ENCODE data around the gene PSMA5.
"Not testable (repeated sequence)": the region's sequence is repeated elsewhere in the genome, so short reads cannot be mapped to it uniquely, and the experiment has no call there.

Gene PSMA5

GRCh38 chr1:109392788-109393616 is 33.2 kb downstream of the PSMA5 start:
- no peak for DNase-seq (ENCODE audit: low read depth in 2 of 2)

- no peak for DNase-seq (ENCODE audit: low read depth in 2 of 2)
Observed at GRCh38 chr1:109392037-109392787, 34.0 kb downstream of the PSMA5 start.

- no peak for DNase-seq (ENCODE audit: low read depth in 2 of 2)
Observed at GRCh38 chr1:109391626-109392025, 34.6 kb downstream of the PSMA5 start.

- no peak for DNase-seq (ENCODE audit: low read depth in 2 of 2)
Observed at GRCh38 chr1:109391157-109391556, 35.1 kb downstream of the PSMA5 start.

GRCh38 chr1:109389638-109390341 is 36.5 kb downstream of the PSMA5 start:
- DNase-seq (ENCODE audit: low read depth in 2 of 2): no peak

GRCh38 chr1:109388884-109389637 is 37.2 kb downstream of the PSMA5 start:
- no peak for DNase-seq (ENCODE audit: low read depth in 2 of 2)

GRCh38 chr1:109388208-109388711 is 38.0 kb downstream of the PSMA5 start:
- DNase-seq (ENCODE audit: low read depth in 2 of 2): no peak

GRCh38 chr1:109386054-109386717 is 40.1 kb downstream of the PSMA5 start:
- no peak for DNase-seq (ENCODE audit: low read depth in 2 of 2)

- no peak for DNase-seq (ENCODE audit: low read depth in 2 of 2)
Observed at GRCh38 chr1:109385417-109385816, 40.8 kb downstream of the PSMA5 start.

GRCh38 chr1:109383854-109384253 is 42.4 kb downstream of the PSMA5 start:
- no peak for DNase-seq (ENCODE audit: low read depth in 2 of 2)

- no peak for DNase-seq (ENCODE audit: low read depth in 2 of 2)
Observed at GRCh38 chr1:109383087-109383779, 43.0 kb downstream of the PSMA5 start.

- no peak for DNase-seq (ENCODE audit: low read depth in 2 of 2)
Observed at GRCh38 chr1:109381573-109381972, 44.7 kb downstream of the PSMA5 start.

GRCh38 chr1:109379907-109380306 is 46.3 kb downstream of the PSMA5 start:
- no peak for DNase-seq (ENCODE audit: low read depth in 2 of 2)

- DNase-seq (ENCODE audit: low read depth in 2 of 2): no peak
Observed at GRCh38 chr1:109379422-109379821, 46.8 kb downstream of the PSMA5 start.

GRCh38 chr1:109377698-109378097 is 48.5 kb downstream of the PSMA5 start:
- DNase-seq (ENCODE audit: low read depth in 2 of 2): no peak

GRCh38 chr1:109373696-109374095 is 52.6 kb downstream of the PSMA5 start:
- not testable (repeated sequence) for DNase-seq (ENCODE audit: low read depth in 2 of 2)

- no peak for DNase-seq (ENCODE audit: low read depth in 2 of 2)
Observed at GRCh38 chr1:109373126-109373525, 53.1 kb downstream of the PSMA5 start.

- DNase-seq (ENCODE audit: low read depth in 2 of 2): no peak
Observed at GRCh38 chr1:109372281-109372680, 54.0 kb downstream of the PSMA5 start.

- DNase-seq (ENCODE audit: low read depth in 2 of 2): no peak
Observed at GRCh38 chr1:109371341-109371739, 54.9 kb downstream of the PSMA5 start.

- no peak for DNase-seq (ENCODE audit: low read depth in 2 of 2)
Observed at GRCh38 chr1:109370712-109371340, 55.4 kb downstream of the PSMA5 start.
